Neural progenitor cell (in vitro differentiated cells): ENCODE measurements around the gene PFKM.

Experiments
- EZH2 ChIP-seq: fragments of 200-600 bp; sonication (generic); IDR thresholded peaks from 2 replicates; pipeline ENCODE4 v1.6.1; 2017; ENCODE audit warnings: antibody characterized with exemption, mild to moderate bottlenecking, moderate library complexity
- EZH2phosphoT487 ChIP-seq: fragments of 200-600 bp; sonication (generic); IDR thresholded peaks from 2 replicates; pipeline ENCODE4 v1.6.1; 2017; ENCODE audit warnings: antibody characterized with exemption
- TF ChIP-seq, protein P1 (sequence below): fragments of 200-600 bp; sonication (generic); IDR thresholded peaks from 2 replicates; pipeline ENCODE4 v1.5.1; 2017; ENCODE audit warnings: antibody characterized with exemption, mild to moderate bottlenecking

DNA sequence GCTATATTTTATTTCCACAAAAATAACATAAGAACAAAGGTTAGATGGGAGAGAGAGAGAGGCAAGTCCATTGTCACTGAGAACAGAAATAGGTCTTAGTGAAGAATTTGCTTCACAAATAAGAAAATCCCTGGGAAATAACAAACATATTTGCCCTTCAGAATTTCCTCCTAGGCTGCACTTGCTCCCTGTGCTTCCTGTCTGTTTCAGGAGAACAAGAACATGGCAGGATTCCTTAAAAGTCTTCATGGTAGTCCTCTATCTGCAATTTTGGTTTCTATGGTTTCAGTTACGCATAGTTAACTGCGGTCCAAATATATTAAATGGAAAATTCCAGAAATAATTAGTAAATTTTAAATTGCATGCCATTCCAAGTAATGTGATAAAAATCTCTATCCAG is 47.4 kb upstream of the PFKM start:
- TF ChIP-seq EZH2 (no peak), EZH2phosphoT487 (no peak)
- TF ChIP-seq, protein P1, sequence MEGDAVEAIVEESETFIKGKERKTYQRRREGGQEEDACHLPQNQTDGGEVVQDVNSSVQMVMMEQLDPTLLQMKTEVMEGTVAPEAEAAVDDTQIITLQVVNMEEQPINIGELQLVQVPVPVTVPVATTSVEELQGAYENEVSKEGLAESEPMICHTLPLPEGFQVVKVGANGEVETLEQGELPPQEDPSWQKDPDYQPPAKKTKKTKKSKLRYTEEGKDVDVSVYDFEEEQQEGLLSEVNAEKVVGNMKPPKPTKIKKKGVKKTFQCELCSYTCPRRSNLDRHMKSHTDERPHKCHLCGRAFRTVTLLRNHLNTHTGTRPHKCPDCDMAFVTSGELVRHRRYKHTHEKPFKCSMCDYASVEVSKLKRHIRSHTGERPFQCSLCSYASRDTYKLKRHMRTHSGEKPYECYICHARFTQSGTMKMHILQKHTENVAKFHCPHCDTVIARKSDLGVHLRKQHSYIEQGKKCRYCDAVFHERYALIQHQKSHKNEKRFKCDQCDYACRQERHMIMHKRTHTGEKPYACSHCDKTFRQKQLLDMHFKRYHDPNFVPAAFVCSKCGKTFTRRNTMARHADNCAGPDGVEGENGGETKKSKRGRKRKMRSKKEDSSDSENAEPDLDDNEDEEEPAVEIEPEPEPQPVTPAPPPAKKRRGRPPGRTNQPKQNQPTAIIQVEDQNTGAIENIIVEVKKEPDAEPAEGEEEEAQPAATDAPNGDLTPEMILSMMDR, result no peak
